Hematopoietic multipotent progenitor cell treated with erythropoietin and hydrocortisone succinate and interleukin-3 and kit ligand, for 15 days (in vitro differentiated cells): ENCODE measurements around the gene MAP3K14.
A peak's percentile ranks its signal among the peaks of the same experiment; 100 is the strongest.

Experiments
- DNase-seq: peaks from one replicate; pipeline ENCODE4 v3.0.0-alpha.2; 2015; ENCODE audit warnings: low spot score

Gene MAP3K14

DNA sequence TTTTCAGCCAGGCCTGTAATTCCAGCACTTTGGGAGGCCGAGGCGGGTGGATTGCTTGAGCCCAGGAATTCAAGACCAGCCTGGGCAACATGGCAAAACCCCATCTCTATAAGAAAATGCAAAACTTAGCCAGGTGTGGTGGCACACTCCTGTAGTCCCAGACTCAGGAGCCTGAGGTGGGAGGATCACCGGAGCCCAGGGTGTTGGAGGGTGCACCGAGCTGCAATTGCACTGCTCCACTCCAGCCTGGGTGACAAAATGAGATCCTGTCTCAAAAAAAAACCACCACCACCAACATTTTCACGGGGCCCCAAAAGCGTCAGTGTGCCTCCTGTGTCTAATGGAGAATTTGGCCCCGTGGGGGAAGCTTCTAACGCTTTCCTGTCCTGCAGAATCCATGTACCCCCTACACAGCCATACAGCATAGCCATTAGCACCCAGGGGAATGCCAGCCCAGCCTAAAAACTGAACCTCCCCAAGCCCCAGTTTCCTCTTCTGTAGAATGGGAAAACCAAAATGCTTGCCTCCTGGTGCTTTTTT lies 22.2 kb upstream of the MAP3K14 start:
- no peak for DNase-seq

DNA sequence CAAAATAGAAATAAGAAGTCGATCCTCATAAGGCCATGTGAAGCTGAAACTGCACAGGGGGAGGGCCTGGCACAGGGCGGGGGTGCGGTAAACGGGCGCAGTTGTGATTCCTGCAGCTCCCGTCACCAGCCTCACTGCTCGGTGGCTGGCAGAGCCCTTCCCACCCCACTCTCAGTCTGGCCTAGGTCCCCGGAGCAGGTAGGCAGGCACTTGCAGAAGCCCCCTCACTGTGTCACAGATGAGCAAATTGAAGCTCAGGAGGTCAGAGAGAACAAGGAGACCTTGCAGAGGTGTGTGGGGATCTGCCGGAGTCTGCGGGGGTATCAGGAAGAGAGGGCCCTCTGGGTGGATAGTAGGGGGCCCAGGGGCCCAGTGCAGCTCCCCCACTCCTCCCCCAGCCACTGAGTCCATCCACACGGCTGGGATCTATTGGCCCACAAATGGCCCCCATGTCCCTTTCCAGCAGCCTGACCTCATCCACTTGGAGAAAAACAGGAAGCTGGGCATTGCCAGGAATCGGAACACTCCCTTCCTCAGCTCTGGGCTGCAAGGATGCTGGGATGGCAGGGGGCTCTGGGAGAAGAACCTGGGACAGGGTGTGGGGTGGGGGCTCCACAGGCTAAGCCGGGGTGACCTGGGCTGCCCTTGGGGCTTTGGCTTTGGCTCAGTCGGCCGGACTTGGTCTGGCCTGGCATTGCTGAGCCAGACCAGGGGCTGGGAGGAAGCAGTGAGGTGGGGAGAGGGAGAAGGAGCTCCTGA lies 21.4 kb upstream of the MAP3K14 start:
- DNase-seq: no peak

DNA sequence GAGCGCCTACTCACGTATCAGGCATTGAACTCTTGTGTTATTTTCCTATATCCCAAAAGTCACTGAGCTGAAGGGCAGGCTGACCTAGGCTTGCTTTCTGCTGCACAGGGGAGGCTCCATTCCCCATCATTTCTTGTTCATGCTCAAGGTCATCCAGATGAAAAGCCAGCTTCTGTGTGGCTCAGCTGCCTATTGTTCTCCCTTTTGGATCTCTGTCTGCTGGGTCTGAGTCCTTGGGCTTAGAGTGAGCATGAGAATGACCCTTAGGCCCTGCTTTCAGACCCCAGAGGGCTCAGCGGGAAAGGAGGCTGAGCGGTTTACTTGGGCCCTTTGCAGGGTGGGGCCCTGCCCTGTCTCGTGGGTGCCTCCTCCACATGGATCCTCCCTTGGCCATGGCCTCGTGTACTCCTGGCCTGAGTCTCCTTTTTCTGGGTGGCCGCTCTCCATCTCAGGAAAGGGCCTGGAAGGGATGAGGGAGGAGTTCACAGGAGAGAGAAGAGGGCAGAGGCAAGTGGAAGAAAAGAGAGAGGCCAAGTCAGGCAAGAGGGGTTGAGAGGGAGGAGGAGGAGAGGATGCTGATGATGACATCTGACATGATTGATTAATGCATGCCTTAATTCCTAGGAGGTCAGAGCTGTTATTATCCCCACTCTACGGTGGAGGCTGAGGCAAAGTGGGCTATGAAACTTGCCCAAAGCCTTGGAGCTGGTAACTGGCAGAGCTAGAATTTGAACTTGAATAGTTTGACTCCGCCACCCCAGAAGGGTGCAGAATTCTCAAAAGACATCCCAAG lies 19.8 kb upstream of the MAP3K14 start:
- no peak for DNase-seq

GRCh38 chr17:45335721-45336120 lies 18.9 kb upstream of the MAP3K14 start:
- DNase-seq: no peak

DNA sequence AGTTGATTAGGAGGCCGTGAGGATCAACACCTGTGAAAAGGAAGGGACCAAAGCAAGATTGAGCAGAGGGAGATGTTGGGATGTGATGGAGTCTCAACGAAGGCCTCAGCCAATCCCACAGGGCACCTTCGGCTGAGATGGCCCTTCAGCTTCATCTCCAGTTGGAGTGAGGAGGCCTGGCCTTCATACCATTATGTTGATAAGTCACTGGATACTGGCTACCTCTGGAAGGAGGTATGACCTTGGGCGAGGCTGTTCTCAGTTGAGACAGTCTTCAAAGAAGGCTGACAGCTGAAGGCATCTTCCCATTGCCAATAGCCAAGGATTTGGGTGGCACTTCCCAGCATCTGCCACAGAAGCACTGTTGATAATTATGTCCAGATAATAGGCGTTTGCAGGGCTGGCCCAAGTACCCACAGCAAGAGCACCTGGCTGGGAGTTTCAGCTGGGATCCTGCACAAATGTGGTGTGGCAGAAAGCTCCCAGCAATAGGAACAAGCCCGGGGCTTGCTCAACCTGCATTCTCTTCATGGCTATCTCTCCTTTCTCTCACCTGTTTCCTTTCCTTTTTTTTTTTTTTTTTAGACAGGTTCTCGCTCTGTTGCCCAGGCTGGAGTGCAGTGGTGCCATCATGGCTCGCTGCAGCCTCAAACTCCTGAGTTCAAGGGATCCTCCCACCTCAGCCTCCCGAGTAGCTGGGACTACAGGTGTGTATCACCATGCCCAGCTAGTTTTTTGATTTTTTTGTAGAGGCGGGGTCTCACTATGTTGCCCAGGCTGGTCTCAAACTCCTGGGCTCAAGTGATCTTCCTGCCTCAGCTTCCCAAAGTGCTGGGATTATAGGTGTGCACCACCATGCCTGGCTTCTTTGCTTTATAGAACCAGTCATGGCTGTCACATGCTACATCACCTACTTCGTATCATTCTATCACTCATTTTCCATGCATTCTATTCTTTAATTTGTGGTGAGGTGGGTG lies 18.2 kb upstream of the MAP3K14 start:
- DNase-seq: no peak

GRCh38 chr17:45334231-45334630 lies 17.4 kb upstream of the MAP3K14 start:
- no peak for DNase-seq

DNA sequence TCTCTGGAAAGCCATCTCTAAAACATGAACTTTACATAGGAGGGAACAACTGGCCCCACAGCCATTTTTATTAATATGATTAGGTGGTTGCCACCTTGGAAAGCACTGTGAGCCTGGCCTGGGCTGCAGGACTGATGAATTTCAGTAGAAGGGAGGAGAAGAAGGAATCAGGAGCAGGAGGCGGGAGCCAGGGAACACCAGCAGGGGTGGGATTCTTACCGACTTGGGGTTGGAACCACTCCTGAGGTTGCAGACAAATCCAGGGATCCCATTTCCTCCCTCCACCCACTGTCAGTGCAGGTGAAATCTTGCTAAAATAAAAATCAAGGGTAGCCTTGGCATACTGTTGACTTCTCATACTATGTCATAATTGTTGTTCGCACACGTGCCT lies 16.9 kb upstream of the MAP3K14 start:
- no peak for DNase-seq

GRCh38 chr17:45332989-45333701 lies 16.3 kb upstream of the MAP3K14 start:
- DNase-seq: no peak

- DNase-seq: no peak
These were observed 15.7 kb upstream of the MAP3K14 start for GRCh38 chr17:45332505-45332904.

DNA sequence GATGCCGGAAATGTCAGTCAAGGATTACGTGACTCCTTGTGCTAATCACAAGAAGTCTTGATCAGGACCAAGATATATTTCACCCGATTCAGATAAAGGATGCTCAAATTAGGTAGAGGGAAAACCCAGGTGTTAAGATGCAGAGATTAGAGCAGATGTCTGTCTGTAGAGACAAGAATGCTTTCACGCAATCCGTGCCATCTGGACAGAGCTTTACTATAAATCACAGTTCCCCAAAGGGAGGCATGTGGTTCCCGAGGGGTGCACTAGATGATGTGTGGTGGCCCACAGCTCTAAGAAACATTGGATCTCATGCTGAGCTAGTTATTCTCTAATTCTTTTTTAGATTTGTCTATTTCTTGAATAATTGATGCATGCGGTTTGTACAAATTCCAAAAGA lies 9.8 kb upstream of the MAP3K14 start:
- no peak for DNase-seq

DNA sequence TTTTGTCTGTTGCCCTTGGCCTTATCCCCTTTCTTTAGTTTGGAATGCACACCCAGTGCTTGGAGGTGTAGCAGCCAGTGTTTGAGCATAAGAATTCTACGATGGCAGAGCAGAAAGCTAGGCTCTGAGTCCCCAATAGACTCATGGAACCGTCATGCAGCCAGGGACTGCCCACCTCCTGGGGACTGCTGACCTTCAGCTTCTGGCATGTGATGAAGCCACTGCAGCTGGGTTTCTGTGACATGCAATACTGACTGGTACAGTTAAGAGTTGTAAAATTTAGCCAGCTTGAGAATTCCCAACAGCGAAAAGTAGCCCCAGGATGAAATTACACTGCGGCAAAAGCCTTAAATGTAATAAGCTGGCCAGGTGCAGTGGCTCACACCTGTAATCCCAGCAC lies 9.0 kb upstream of the MAP3K14 start:
- DNase-seq: no peak

GRCh38 chr17:45324336-45324735 lies 7.5 kb upstream of the MAP3K14 start:
- no peak for DNase-seq

- DNase-seq: no peak
These were observed 5.3 kb upstream of the MAP3K14 start for GRCh38 chr17:45322168-45322567.

DNA sequence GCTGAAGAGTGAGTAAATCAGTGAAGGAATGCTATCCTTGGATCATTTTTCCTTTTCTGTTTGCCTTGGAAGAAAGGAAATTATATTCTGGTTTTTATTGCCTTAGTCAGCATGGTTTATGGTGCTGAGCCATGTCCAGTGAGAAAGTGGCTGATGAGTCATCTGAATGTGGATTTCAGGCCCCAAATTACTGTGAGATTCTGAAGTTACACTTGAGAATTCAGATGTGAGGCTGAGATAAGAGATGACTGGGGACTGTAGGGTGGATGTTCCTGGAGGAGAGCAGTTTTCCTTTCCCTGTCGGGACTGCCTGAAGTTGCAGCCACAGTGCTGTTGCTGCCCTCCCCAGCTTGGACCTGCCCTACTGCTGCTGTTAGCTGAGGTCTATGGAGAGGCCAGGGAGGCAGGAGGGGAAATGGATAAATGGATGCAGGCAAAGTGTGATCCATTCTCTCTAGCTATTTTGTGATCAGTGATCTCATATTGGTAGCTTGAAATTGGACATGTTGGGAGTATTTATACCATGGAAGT lies 4.2 kb upstream of the MAP3K14 start:
- no peak for DNase-seq

DNA sequence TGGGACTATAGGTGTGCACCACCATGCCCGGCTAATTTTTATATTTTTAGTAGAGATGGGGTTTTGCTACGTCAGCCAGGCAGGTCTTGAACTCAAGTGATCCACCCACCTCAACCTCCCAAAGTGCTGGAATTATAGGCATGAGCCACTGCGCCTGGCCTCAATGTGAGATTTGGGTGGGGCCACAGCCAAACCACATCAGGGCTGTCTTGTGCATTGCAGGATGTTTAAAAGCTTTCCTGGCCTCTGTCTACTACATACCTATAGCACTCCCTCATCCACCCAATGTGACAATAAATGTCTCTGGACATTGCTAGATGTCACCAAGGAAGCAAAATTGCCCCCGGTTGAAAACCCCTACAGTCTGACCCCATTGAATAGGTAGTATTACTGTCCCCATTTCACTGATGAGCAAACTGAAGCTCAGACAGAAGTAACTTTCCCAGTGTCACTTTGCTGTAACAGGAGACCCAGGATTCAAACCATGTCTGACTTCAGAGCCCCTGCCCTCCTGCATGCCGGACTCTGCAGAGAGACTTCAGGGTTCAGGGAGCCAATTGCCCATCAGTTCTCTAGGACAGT lies 3.6 kb upstream of the MAP3K14 start:
- DNase-seq: no peak

DNA sequence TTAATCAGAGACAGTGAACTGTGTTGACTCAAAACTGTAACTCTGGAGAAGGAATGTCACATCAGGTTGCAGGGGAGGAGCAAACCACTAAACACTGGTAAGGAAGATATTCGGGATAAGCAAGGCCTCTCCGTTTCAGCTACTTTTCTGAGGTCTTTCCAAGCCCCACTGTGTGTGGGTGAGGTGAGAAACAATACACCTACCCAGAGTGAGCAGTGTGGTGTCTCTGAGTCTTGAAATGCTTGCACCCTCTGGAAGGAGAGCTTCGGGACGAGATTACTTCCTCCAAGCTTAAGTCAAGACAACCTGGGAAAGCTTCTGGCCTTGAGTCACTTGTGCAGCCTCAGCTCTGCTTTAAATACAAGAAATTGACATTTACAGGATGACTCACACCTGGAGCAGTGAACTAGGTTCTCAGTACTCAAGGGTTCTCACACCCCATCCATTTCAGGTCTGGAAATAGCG lies 2.5 kb upstream of the MAP3K14 start:
- no peak for DNase-seq

DNA sequence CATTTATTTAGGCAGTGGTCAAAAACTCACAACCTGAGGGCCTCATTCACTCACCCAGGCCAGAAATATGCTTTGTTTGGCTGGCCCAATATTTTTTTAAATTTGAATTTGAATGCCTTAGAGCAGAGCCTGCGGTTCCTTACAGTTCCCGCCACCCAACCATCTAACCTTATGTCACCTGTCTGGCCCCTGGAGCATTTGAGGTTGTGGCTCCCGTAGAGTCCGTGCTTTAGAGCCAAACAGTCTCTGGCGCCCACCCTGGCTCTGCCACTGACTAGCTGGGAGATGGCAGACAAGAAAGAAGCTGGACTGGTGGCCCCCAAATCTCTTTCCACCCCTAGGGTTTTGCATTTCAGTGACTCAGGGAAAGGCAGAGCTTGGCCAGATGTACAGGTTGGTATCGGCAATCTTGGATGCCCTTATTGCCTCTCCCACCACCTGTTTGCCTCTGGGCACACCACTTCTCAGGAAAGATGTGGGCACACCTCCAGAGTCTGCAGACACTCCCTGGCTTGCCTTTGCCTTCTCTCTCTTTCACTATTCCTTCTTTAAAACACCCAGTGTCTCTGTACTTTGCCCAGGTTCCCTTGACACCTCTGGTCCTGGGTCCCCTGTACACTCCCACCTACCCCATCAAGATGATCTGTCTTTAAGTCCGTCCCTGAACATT lies 1.9 kb upstream of the MAP3K14 start:
- DNase-seq: no peak

- DNase-seq: peak; percentile 100
These were observed 500 bp upstream of the MAP3K14 start for GRCh38 chr17:45317111-45317928.
